Right lobe of liver (tissue), 6 donors: ENCODE results near the gene TRIOBP. TPM values are rescaled to one million over a fixed set of nuclear protein-coding genes. Genes with fewer than 3 reads are reported as not detected.

Experiments used
- ATAC-seq, 4 donors: fragments of 200-7000 bp; cut with Tn5 transposase; one replicate each; pipeline ENCODE4 v1.9.1; 2020; ENCODE audit warnings: mild to moderate bottlenecking in 4 of 4, moderate library complexity in 4 of 4
- DNase-seq, 3 donors: peaks; one replicate each; pipeline ENCODE4 v3.0.0-alpha.2; 2020
- H3K27ac ChIP-seq, 3 donors: fragments of 200-600 bp; one replicate each; pipeline ENCODE4 v1.8.0; 2022
- H3K27me3 ChIP-seq, 2 donors: fragments of 200-600 bp; one replicate each; pipeline ENCODE4 v1.8.0; 2022
- H3K36me3 ChIP-seq, 4 donors: fragments of 200-600 bp; sonication (generic) in 1 of 4; one replicate each; pipeline versions ENCODE4 v1.5.1 to v1.8.0; 2017 to 2022; ENCODE audit warnings: control low read depth in 1 of 4
- H3K4me1 ChIP-seq, 4 donors: fragments of 200-600 bp; sonication (generic) in 1 of 4; one replicate each; pipeline versions ENCODE4 v1.5.1 to v1.8.0; 2017 to 2022; ENCODE audit warnings: control low read depth in 1 of 4
- H3K4me3 ChIP-seq, 3 donors: fragments of 200-600 bp; one replicate each; pipeline ENCODE4 v1.8.0; 2022
- H3K9me3 ChIP-seq, 4 donors: fragments of 200-600 bp; sonication (generic) in 1 of 4; one replicate each; pipeline versions ENCODE4 v1.5.1 to v1.8.0; 2017 to 2022; ENCODE audit warnings: control low read depth in 1 of 4
- CTCF ChIP-seq, 4 donors: fragments of 200-600 bp in 3 of 4; fragments of 450-650 bp in 1 of 4; IDR thresholded peaks; one replicate each; pipeline versions ENCODE4 v1.5.1 to v1.8.0; 2016 to 2022; ENCODE audit warnings: antibody characterized with exemption in 4 of 4, mild to moderate bottlenecking in 2 of 4
- POLR2A ChIP-seq: fragments of 450-650 bp; IDR thresholded peaks from one replicate; pipeline ENCODE4 v1.6.1; 2017; ENCODE audit warnings: antibody characterized with exemption, mild to moderate bottlenecking
- WGBS: methylation state at CpG from one replicate; pipeline ENCODE4 v1.1.6; 2018; ENCODE audit warnings: low coverage, low lambda C conversion rate; ENCODE audit not compliant: insufficient coverage; ENCODE audit errors: missing lambda C conversion rate; 5-methylcytosine and 5-hydroxymethylcytosine counted together
- intact Hi-C, 2 donors: fragments of 100-400 bp; cut with DNase I; formaldehyde crosslinking; loops; one replicate each; pipeline versions ENCODE4 v1.11.2 to v1.14.1; 2022
- total RNA-seq, 6 experiments: library from RNA; depleted of rRNA in 2 of 6; stranded (reverse); fragments of >200 nt in 2 of 6; fragmentation: NEBNext Ultra II Directional in 3 of 6; extraction: Animal tissue kit (Norgen Biotek cat#: 25700) in 3 of 6; gene quantifications; one replicate each; pipeline versions ENCODE4 v1.1.0 to v1.2.4, GENCODE V29; 2016 to 2023
- donor health status: DM: no; HTN: yes; CAD: no.
- donor health status: DM: no; HTN: no; CAD: no.
- donor health status: DM: no; HTN: no; CAD: no.
- donor health status: DM: no; HTN: yes; CAD: no.
- donor health status: DM: no; HTN: yes; CAD: no.

TRIOBP gene
- total RNA-seq, 6 experiments from 2014 or later, result 11.7 to 22.8 (median 20.7) TPM

- TF ChIP-seq POLR2A, result no peak
- TF ChIP-seq CTCF (IDR thresholded peaks at IDR 0.05), result no peak
- Histone ChIP-seq H3K4me1 (peaks cover 0 to 48% (median 15%) of the 10 kb centered on the region in 4 donors), H3K27me3 (no peaks in the 10 kb centered on the region), H3K36me3 (no peaks in the 10 kb centered on the region), H3K4me3 (no peak overlapping the region), H3K9me3 (no peaks in the 10 kb centered on the region), H3K27ac (peak overlapping the region in 2 of 3 donors; percentile 81 to 82)
- DNase-seq, result no peak
- ATAC-seq, result no peak
- 76% methylated on average over 7 of the region's 19 CpGs for WGBS
- intact Hi-C loops, result loop anchor here in 1 of 2 donors (10.0 kb wide), 1 partner anchor 48 kb away; the partner anchor contains the start of gene NOL12
Measured at GRCh38 chr22:37732699-37733607, 36.1 kb downstream of the TRIOBP start.

- peaks cover 0 to 40% (median 10%) of the 10 kb centered on the region in 4 donors for H3K4me1 ChIP-seq
- H3K36me3 ChIP-seq, result no peaks in the 10 kb centered on the region
- no peak for ATAC-seq
- no peak overlapping the region for H3K4me3 ChIP-seq
- TF ChIP-seq POLR2A, result no peak
- TF ChIP-seq CTCF (IDR thresholded peaks at IDR 0.05), result no peak
- no peaks in the 10 kb centered on the region for H3K9me3 ChIP-seq
- no peak for DNase-seq
- H3K27me3 ChIP-seq, result no peaks in the 10 kb centered on the region
- 67% methylated on average over 3 of the region's 11 CpGs for WGBS
- H3K27ac ChIP-seq, result no peak overlapping the region
- intact Hi-C loops, result loop anchor here in 1 of 2 donors (10.0 kb wide), 1 partner anchor 49 kb away; the partner anchor contains the start of gene NOL12
Measured at GRCh38 chr22:37733625-37734401, 37.0 kb downstream of the TRIOBP start.

- ATAC-seq (no peak), DNase-seq (no peak)
- 80% methylated on average over 1 of the region's 6 CpGs for WGBS
- intact Hi-C loops, result loop anchor here in 1 of 2 donors (10.0 kb wide), 1 partner anchor 50 kb away; the partner anchor contains the start of gene NOL12
- H3K9me3 ChIP-seq, result no peaks in the 10 kb centered on the region
- no peaks in the 10 kb centered on the region for H3K36me3 ChIP-seq
- no peak overlapping the region for H3K4me3 ChIP-seq
- peaks cover 0 to 37% (median 10%) of the 10 kb centered on the region in 4 donors for H3K4me1 ChIP-seq
- TF ChIP-seq CTCF (IDR thresholded peaks at IDR 0.05) (no peak), POLR2A (no peak)
- H3K27ac ChIP-seq, result no peak overlapping the region
- H3K27me3 ChIP-seq, result no peaks in the 10 kb centered on the region
Measured at GRCh38 chr22:37734402-37734700, 37.5 kb downstream of the TRIOBP start.

GRCh38 chr22:37734964-37735451 is 38.2 kb downstream of the TRIOBP start:
- 40% methylated on average over 1 of the region's 16 CpGs for WGBS
- Histone ChIP-seq H3K9me3 (no peaks in the 10 kb centered on the region), H3K27ac (no peak overlapping the region), H3K36me3 (no peaks in the 10 kb centered on the region), H3K27me3 (no peaks in the 10 kb centered on the region), H3K4me3 (no peak overlapping the region), H3K4me1 (peaks cover 0 to 35% (median 10%) of the 10 kb centered on the region in 4 donors)
- TF ChIP-seq POLR2A, result no peak
- peak; percentile 58 to 63 (median 60) for TF ChIP-seq CTCF (IDR thresholded peaks at IDR 0.05)
- ATAC-seq (peak; percentile 69 to 85 (median 80)), DNase-seq (peak; percentile 77 to 87 (median 84))
- intact Hi-C loops, result loop anchor here in 1 of 2 donors (10.0 kb wide), 1 partner anchor 50 kb away; the partner anchor contains the start of gene NOL12
